Transverse colon (tissue), 3 donors: ENCODE results near the gene PAX7.

Experiments
- CTCF ChIP-seq, 5 experiments: fragments of 200-600 bp in 3 of 5; fragments of 450-650 bp in 2 of 5; sonication (generic) in 3 of 5; IDR thresholded peaks; 1 replicate in 2 of 5; 2 replicates in 3 of 5; pipeline ENCODE4 v1.5.1; 2016 to 2017; ENCODE audit warnings: antibody characterized with exemption in 5 of 5, inconsistent platforms in 3 of 5, mild to moderate bottlenecking in 2 of 5, moderate library complexity in 1 of 5
- POLR2A ChIP-seq: fragments of 450-650 bp; IDR thresholded peaks from one replicate; pipeline ENCODE4 v1.6.1; 2016; ENCODE audit warnings: antibody characterized with exemption, mild to moderate bottlenecking, moderate library complexity

GRCh38 chr1:18607289-18607760 lies 23.3 kb upstream of the PAX7 start:
- no peak for TF ChIP-seq CTCF (IDR thresholded peaks at IDR 0.05)
- TF ChIP-seq POLR2A = no peak
